NCI-H510A treated with DMSO at 0.1 percent for 48 hours (cell line): ENCODE measurements around the gene RAB7A.

Experiments used
- DNase-seq: peaks from one replicate; lab custom pipeline; 2025; lab: John Stamatoyannopoulos, UW

RAB7A gene

GRCh38 chr3:128853826-128854225 lies 127.8 kb downstream of the RAB7A start:
- no peak for DNase-seq

- DNase-seq: no peak
Measured at GRCh38 chr3:128854475-128854874, 128.5 kb downstream of the RAB7A start.

GRCh38 chr3:128855569-128855968 lies 129.6 kb downstream of the RAB7A start:
- no peak for DNase-seq

- no peak for DNase-seq
Measured at GRCh38 chr3:128858167-128858566, 132.2 kb downstream of the RAB7A start.

GRCh38 chr3:128859630-128860029 lies 133.6 kb downstream of the RAB7A start:
- DNase-seq: no peak

GRCh38 chr3:128861491-128861890 lies 135.5 kb downstream of the RAB7A start:
- DNase-seq: no peak

GRCh38 chr3:128863560-128863959 lies 137.6 kb downstream of the RAB7A start:
- no peak for DNase-seq
